Measurements from ENCODE around the gene DACH1. TPM values are rescaled to one million over a fixed set of nuclear protein-coding genes. Genes with fewer than 3 reads are reported as not detected.
"Not testable (repeated sequence)": the region's sequence is repeated elsewhere in the genome, so short reads cannot be mapped to it uniquely, and the experiment has no call there.

The DACH1 gene
- total RNA-seq, 1 experiment from 2014 or later, result 0.11 TPM

DNA sequence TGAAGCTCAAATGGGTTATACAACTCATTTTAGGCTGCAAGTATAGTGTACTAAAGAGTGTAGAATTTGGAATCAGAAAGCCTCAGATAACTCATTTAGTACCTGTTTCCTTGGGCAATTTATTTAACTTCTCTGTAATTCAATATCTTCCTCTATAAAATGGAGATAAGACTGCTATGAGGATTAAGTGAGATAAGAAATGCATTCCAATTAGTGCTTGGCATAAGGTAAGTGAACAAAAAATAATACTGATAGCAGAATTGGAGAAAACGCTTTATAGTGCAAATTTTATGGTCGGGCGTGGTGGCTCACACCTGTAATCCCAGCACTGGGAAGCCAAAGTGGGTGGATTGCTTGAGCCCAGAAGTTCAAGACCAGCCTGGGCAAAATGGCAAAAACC lies 25.0 kb downstream of the DACH1 start:
- TF ChIP-seq EZH2 (IDR thresholded peaks at IDR 0.05; ENCODE audit: borderline replicate concordance, low read depth, low read length, poor library complexity, severe bottlenecking), result no peak
- TF ChIP-seq, protein P1, sequence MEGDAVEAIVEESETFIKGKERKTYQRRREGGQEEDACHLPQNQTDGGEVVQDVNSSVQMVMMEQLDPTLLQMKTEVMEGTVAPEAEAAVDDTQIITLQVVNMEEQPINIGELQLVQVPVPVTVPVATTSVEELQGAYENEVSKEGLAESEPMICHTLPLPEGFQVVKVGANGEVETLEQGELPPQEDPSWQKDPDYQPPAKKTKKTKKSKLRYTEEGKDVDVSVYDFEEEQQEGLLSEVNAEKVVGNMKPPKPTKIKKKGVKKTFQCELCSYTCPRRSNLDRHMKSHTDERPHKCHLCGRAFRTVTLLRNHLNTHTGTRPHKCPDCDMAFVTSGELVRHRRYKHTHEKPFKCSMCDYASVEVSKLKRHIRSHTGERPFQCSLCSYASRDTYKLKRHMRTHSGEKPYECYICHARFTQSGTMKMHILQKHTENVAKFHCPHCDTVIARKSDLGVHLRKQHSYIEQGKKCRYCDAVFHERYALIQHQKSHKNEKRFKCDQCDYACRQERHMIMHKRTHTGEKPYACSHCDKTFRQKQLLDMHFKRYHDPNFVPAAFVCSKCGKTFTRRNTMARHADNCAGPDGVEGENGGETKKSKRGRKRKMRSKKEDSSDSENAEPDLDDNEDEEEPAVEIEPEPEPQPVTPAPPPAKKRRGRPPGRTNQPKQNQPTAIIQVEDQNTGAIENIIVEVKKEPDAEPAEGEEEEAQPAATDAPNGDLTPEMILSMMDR (conservative IDR thresholded peaks at IDR 0.05; ENCODE audit: low read depth, low read length), result no peak
- H3K36me3 ChIP-seq (ENCODE audit: insufficient read depth, low read length, poor library complexity, severe bottlenecking), result no peaks in the 10 kb centered on the region
- no peak overlapping the region for H3K27ac ChIP-seq (ENCODE audit: low read depth, low read length, poor library complexity, severe bottlenecking)
- no peaks in the 10 kb centered on the region for H3K9me3 ChIP-seq (ENCODE audit: low read depth, low read length, poor library complexity, severe bottlenecking)
- H3K4me1 ChIP-seq (ENCODE audit: insufficient read depth, low read length, poor library complexity, severe bottlenecking), result no peaks in the 10 kb centered on the region
- ChIA-PET CTCF (no interaction called here), POLR2A (ENCODE audit: low non-redundant PET) (no interaction called here)
- H3K27me3 ChIP-seq (replicated peaks; ENCODE audit: insufficient read depth, low read depth, low read length, poor library complexity), result no peaks in the 10 kb centered on the region
- H3K4me3 ChIP-seq (ENCODE audit: low read depth, low read length, poor library complexity, severe bottlenecking), result no peak overlapping the region
- no peak for DNase-seq (ENCODE audit: low spot score)
- intact Hi-C loops (cut with micrococcal nuclease; ENCODE audit: unreplicated experiment), result no loop called here
- BruUV-seq (replicated peaks), result no TSS peak

DNA sequence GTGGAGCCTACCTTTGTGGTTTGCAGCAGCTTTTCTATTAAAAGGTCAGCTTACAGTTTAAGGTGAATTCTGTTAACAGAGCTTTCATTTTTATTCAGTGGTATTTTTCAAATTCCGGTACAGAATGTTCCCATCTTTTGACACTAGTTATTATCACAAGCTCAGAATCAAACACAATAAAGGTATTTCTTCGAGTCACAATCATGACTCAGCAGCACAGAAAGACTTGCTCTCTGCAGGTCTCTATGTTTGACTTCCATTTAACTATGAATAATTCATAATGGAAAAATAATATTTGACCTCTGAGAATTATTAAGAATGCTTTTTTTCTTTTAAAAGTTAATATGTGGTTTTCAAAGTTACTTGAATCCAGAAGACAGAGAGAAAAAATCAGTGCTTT lies 28.2 kb downstream of the DACH1 start:
- H3K4me1 ChIP-seq (ENCODE audit: insufficient read depth, low read length, poor library complexity, severe bottlenecking), result no peaks in the 10 kb centered on the region
- intact Hi-C loops (cut with micrococcal nuclease; ENCODE audit: unreplicated experiment), result no loop called here
- no peak for TF ChIP-seq EZH2 (IDR thresholded peaks at IDR 0.05; ENCODE audit: borderline replicate concordance, low read depth, low read length, poor library complexity, severe bottlenecking)
- TF ChIP-seq, protein P1 (conservative IDR thresholded peaks at IDR 0.05; ENCODE audit: low read depth, low read length), result no peak
- DNase-seq (ENCODE audit: low spot score), result no peak
- POLR2A ChIA-PET (ENCODE audit: low non-redundant PET), result no interaction called here
- no peaks in the 10 kb centered on the region for H3K9me3 ChIP-seq (ENCODE audit: low read depth, low read length, poor library complexity, severe bottlenecking)
- no peak overlapping the region for H3K4me3 ChIP-seq (ENCODE audit: low read depth, low read length, poor library complexity, severe bottlenecking)
- no peaks in the 10 kb centered on the region for H3K27me3 ChIP-seq (replicated peaks; ENCODE audit: insufficient read depth, low read depth, low read length, poor library complexity)
- BruUV-seq (replicated peaks), result no TSS peak
- no peaks in the 10 kb centered on the region for H3K36me3 ChIP-seq (ENCODE audit: insufficient read depth, low read length, poor library complexity, severe bottlenecking)
- no peak overlapping the region for H3K27ac ChIP-seq (ENCODE audit: low read depth, low read length, poor library complexity, severe bottlenecking)
- CTCF ChIA-PET, result no interaction called here

DNA sequence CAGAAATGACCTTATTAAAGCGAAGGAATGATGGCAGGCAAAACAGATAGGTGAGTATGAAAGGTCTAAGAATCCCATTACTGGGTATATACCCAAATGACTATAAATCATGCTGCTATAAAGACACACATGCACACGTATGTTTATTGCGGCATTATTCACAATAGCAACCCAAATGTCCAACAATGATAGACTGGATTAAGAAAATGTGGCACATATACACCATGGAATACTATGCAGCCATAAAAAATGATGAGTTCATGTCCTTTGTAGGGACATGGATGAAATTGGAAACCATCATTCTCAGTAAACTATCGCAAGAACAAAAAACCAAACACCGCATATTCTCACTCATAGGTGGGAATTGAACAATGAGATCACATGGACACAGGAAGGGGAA lies 29.4 kb downstream of the DACH1 start:
- H3K4me1 ChIP-seq (ENCODE audit: insufficient read depth, low read length, poor library complexity, severe bottlenecking); H3K4me3 ChIP-seq (ENCODE audit: low read depth, low read length, poor library complexity, severe bottlenecking); POLR2A ChIA-PET (ENCODE audit: low non-redundant PET); intact Hi-C loops (cut with micrococcal nuclease; ENCODE audit: unreplicated experiment); CTCF ChIA-PET; H3K27ac ChIP-seq (ENCODE audit: low read depth, low read length, poor library complexity, severe bottlenecking); H3K9me3 ChIP-seq (ENCODE audit: low read depth, low read length, poor library complexity, severe bottlenecking); H3K36me3 ChIP-seq (ENCODE audit: insufficient read depth, low read length, poor library complexity, severe bottlenecking); BruUV-seq (replicated peaks); H3K27me3 ChIP-seq (replicated peaks; ENCODE audit: insufficient read depth, low read depth, low read length, poor library complexity); DNase-seq (ENCODE audit: low spot score): not testable (repeated sequence)

DNA sequence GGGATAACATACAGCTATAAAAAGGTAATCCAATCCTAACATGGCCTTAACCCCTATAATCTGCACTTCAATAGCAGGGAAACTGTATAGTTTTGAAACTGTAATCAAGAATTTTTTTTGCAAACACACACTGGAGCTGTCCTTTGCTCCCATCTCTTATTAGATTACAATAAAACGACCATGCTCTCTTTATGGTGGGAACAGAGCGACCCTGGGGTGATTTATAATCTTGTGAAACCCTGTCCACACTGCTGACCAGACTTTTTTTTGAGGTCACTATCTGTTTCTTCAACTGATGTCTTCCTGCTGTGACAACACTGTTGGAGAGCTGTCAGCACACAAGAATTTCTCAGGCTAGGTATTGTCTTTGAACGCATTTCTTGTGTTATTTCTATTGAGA lies 35.3 kb downstream of the DACH1 start:
- intact Hi-C loops (cut with micrococcal nuclease; ENCODE audit: unreplicated experiment), result no loop called here
- no peaks in the 10 kb centered on the region for H3K4me1 ChIP-seq (ENCODE audit: insufficient read depth, low read length, poor library complexity, severe bottlenecking)

More for the DNA sequence above, 35.3 kb downstream of the DACH1 start:
- Histone ChIP-seq H3K36me3 (ENCODE audit: insufficient read depth, low read length, poor library complexity, severe bottlenecking) (no peaks in the 10 kb centered on the region), H3K27me3 (replicated peaks; ENCODE audit: insufficient read depth, low read depth, low read length, poor library complexity) (peaks cover 54% of the 10 kb centered on the region), H3K4me3 (ENCODE audit: low read depth, low read length, poor library complexity, severe bottlenecking) (no peak overlapping the region), H3K9me3 (ENCODE audit: low read depth, low read length, poor library complexity, severe bottlenecking) (no peaks in the 10 kb centered on the region), H3K27ac (ENCODE audit: low read depth, low read length, poor library complexity, severe bottlenecking) (no peak overlapping the region)
- TF ChIP-seq, protein P1 (conservative IDR thresholded peaks at IDR 0.05; ENCODE audit: low read depth, low read length), result no peak
- TF ChIP-seq EZH2 (IDR thresholded peaks at IDR 0.05; ENCODE audit: borderline replicate concordance, low read depth, low read length, poor library complexity, severe bottlenecking), result no peak
- ChIA-PET CTCF (no interaction called here), POLR2A (ENCODE audit: low non-redundant PET) (no interaction called here)
- DNase-seq (ENCODE audit: low spot score), result no peak
- no TSS peak for BruUV-seq (replicated peaks)
